Erythroblast (primary cell): ENCODE data around the gene PLCXD1.

Experiments used
- GATA1 ChIP-seq: IDR thresholded peaks from 2 replicates; pipeline ENCODE4 v1.6.1; 2011; ENCODE audit warnings: low read depth, mild to moderate bottlenecking, control low read depth, low read length, moderate library complexity
- POLR2A ChIP-seq: IDR thresholded peaks from 2 replicates; pipeline ENCODE4 v1.6.1; 2011; ENCODE audit warnings: mild to moderate bottlenecking, low read length

- TF ChIP-seq POLR2A (no peak), GATA1 (no peak)
These were observed 13.4 kb upstream of the PLCXD1 start for GRCh38 chrX:267771-268261.
